Measurements from ENCODE around the gene STXBP5L.
"Not testable (repeated sequence)": the region's sequence is repeated elsewhere in the genome, so short reads cannot be mapped to it uniquely, and the experiment has no call there.

STXBP5L gene

DNA sequence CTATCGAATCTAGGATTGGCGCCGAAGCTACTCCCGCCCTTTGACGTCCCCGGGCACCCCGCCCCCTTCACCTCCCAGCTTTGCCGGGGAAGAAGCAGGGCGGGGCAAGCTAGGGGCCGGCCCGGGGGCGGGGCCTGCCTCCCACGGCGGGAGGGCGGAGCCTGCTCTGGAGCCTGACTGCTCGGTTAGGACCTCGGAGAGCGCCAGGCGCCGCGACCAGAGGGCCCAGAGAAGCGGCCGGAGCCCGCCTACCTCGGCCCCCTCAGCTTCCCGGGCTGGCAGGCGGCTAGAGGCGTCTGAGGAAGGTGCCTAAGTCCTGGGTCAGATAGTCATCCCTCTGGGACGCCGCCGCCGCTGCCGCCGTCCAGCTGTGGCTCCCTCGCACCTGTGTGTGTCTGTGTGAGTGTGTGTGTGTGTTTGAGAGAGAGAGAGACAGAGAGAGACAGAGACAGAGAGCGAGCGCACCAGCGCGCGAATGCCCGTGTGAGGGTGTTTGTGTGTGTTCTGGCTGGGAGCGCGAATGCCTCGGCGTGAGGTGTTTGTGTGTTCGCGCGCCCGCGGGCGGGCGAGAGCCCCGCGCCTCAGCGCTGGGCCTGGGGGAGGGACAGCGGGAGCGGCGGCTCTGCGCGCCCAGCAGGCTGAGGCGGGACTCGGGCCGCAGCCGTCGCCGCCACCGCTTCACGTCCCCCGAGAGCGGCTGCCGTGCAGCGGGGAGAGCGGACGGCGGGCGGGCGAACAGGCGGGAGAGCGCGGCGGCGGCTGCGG, at the start of gene STXBP5L:
Gene STXBP5L, plus strand, starts transcription at position 176 of the 765 bp plus-strand sequence. CDS start 1,374 bp downstream, outside the sequence.
- DNase-seq (ENCODE audit: low spot score), result peak; percentile 96

DNA sequence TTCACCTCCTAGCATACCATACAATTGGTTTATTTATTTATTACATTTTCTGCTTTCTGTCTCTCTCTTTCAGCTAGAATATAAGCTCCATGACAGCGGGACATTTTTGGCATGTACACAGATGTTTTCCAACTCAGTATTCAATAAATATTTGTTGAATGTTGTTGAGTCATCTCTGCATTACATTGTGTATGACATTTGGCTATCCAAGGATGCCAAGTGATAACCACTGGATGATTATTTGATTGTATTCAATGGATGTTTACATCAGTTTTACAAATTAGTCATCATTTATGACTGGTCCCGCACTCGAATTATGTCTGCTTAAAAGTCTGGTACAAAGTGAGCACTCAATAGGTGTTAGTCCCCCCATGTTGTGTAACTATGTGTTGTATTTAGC, 49.5 kb upstream of the STXBP5L start:
- no peak for DNase-seq (ENCODE audit: low spot score)

DNA sequence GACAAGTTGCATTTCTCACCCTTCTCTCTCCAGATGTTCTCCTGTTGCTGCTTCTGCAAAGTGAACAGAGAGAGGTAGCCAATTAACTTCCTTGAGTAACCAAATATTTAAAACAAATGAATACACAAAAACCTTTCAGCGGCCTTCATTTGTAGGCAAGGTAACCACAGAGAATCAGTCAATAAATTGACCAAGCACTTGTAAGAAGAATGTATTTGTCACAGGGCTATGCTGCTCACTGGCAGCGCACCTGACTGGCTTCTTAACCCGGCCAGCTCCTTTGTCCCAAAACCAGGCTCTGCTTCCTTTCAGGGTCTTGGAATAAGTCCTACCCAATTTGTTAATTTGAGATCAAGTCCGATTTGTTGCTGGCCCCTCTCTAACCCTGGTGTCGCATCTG, 43.5 kb upstream of the STXBP5L start:
- DNase-seq (ENCODE audit: low spot score), result no peak

DNA sequence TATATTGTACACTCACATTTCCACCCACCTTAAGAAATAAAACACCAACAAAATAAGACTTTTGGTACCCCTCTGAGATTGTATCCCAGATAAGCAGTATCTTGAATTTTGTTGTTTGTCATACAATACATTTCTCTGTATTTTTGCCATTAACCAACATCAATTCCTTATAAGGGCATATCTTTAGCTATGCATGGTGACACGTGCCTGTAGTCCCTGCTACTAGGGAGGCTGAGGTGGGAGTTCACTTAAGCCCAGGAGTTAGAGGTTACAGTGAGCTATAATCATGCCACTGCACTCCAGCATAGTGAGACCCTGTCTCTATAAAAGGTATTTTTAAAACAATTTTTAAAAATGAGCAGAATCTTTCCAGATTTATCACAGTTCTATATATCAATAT, 32.5 kb upstream of the STXBP5L start:
- DNase-seq (ENCODE audit: low spot score), result no peak

DNA sequence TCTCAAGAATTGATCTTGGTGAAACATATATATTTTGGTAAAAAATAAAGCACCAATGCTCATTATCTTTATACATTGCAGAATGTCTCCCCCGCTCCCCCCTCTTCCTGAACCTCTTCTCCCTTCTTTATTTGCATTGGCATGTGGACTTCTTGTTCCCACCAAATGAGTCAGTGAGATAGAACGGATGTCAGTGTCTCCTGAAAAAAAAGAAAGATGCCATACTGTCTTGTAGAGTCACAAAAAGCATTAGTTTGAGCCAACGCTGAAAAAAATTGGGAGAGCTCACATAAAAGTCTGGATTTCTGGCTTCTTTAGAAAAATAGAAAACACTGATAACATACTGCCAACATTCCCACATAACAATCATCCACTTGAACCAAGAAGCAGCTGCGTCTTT, 32.0 kb upstream of the STXBP5L start:
- DNase-seq (ENCODE audit: low spot score), result no peak

DNA sequence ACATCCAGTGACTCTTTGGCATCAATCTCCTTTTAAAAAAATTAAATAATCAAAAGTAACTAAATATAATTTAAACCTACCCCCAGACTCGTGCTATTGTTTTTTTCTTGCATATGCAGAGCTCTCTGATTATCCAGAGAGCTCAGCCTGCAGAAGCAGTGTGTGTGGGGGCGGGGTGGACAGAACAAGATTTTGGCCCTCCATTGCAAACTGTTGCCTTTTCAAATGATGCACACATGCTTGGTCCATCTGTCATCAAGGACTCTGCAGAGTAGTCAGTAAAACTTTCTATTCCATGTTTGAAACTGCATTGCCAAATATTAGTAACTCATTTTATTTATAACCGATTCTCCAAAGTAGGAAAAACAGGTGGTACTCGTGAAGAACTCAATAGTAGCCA, 28.6 kb upstream of the STXBP5L start:
- peak; percentile 88 for DNase-seq (ENCODE audit: low spot score)

DNA sequence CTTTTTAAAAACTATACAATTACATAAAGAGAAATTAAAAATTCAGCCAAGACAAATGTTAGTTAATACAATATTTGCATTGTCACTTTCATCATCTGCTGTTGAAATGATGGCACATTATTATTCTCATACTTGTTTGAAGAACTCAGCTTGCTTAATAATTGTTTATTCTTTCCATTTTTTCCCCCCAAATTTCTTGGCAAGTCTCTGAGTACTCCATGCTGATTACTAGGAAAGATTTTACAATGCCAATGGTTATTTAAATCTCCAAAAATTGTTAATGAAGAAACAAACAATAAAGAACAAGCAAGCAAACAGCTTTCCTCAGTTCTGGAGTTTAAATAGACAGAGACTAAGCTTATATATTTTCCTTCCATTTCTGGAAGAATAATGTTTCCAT, 15.1 kb upstream of the STXBP5L start:
- no peak for DNase-seq (ENCODE audit: low spot score)

DNA sequence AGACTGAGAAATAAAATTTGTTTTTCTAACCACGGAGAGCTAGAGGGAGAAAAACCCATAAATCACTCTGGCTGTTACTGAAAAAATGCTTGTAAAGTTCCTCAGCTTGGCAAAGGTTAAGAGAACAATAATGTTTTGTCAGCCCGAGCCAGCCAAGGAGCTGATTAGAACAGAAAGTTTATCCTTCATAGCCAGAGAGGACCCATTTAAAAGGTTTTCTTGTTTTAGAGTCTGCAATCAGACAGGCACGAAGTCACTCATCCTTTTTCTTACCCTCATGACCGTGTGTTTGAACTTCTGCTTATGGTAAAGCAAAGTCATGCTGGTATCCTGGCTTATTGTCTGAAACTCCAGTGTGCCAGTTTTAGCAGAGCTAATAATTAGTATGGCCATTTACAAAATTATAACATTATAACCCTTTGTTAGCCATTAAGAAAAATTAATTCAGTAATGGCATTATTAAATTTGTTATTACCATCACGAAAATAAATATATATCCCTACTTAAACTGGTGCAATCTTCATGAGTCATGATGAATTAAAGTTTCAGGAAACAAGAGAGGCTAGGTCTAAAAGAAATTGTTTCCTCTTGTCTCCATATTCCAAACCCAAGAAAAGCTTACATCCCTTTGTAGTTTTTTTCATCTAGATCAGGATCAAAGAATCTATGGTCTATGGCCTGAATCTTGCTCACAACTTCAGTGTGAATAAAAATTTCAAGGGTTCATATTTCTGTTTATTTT, 13.5 kb upstream of the STXBP5L start:
- DNase-seq (ENCODE audit: low spot score), result no peak

DNA sequence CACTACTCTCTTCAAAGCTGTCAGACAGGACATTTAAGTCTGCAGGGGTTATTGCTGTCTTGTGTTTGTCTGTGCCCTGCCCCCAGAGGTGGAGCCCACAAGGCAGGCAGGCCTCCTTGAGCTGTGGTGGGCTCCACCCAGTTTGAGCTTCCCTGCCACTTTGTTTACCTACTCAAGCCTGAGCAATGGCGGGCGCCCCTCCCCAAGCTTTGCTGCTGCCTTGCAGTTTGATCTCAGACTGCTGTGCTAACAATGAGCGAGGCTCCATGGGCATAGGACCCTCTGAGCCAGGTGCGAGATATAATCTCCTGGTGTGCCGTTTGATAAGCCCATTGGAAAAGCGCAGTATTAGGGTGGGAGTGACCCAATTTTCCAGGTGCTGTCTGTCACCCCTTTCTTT, 6.3 kb upstream of the STXBP5L start:
- DNase-seq (ENCODE audit: low spot score), result not testable (repeated sequence)

DNA sequence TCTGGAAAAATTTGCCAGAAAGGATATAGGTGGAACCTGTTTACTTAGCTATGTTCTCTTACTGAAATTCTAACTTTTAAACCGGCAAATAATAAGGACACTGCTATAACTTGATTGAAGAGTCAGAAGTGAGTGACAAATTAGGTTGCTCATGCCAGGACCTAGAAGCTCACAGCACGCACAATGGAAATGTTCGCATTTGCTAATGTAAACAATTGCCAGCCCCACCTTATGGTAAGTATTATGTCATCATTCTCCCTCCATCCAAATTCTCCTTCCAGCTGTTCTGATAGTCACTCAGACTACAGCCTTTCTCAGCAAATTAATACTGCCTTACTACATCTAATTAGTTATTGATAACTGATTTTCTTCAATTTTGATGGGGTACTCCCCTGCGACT, 4.8 kb upstream of the STXBP5L start:
- DNase-seq (ENCODE audit: low spot score), result no peak

DNA sequence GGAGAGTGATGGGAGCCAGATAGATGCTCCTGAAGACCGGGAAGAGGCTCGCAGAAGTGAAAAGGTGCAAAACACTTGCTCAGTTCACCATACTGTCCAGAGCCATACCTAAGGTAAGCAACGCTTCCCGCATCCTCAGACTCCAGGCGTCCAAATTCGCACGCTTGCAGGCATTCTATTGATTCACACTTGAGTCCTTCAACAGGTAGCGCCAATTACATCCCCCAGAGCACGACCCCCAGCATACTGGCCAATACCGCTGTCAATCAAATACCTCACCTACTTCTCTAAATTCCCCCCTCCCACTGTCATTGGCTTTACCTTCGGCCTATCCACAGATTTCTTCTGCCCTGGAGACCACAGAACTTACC, 361 bp upstream of the STXBP5L start:
- no peak for DNase-seq (ENCODE audit: low spot score)

DNA sequence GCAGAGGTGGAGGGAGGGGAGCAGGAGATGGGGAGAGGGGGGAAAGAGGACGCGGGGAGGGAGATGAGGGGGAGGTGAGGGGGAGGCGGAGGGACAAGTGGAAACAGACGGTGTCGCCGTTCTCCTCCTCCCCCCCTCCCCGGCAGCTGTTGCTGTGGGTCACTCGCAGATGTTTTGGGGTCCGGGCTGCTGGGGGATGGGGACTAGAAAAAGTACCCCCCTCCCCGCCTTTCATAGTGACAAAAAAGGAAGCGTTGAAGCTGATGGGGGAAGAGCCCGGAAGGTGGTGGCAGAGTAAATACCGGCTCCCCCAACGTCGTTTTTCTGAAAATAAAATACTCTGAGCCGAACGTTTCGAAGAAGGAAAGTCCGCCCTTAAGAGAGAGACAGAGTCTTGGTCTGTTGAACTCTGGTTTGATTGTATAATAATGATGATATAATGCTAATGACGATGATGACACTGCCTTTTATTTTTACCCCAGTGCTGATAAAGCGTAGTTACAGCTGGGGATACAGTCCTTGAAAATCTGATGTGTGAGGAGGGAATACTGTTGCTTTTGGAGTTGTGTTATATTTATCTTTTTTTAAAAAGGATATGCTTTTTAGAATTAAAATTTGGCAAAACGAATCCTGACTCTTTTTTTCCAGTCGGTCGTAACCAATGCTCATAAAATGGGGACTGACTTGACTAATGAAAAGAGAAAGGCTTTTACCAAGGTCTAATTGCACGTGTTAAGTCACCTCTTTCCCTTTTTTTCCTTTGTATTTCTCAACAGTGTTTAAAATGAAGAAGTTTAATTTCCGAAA, 993 bp downstream of the STXBP5L start:
- no peak for DNase-seq (ENCODE audit: low spot score)

DNA sequence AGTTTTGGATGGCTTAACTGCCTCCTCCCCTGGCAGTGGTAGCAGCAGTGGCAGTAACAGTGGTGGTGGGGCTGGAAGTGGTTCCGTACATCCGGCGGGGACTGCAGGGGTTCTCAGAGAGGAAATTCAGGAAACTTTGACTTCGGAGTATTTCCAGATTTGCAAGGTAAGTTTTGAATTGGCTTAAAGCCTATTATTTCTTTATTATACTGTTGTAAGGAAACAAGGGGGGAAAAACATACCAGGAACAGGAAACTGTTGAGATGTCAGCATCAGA, 1.5 kb downstream of the STXBP5L start:
- peak; percentile 45 for DNase-seq (ENCODE audit: low spot score)

DNA sequence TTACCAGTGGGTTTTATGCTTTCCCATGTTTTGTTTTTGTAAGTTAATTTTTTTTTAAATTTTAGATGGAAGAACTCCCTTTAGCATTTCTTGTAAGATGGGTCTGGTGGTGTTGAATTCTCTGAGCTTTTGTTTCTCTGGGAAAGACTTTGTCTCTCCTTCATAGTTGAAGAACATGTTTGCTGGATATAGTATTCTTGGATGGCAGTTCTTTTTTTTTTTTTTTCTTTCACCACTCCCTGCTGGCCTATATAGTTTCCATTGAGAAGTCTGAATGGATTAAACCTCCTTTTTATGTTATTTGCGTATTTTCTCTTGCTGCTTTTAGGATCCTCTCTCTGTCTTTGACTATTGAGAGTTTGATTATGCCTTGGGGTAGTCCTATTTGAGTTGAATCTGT, 18.1 kb downstream of the STXBP5L start:
- no peak for DNase-seq (ENCODE audit: low spot score)

DNA sequence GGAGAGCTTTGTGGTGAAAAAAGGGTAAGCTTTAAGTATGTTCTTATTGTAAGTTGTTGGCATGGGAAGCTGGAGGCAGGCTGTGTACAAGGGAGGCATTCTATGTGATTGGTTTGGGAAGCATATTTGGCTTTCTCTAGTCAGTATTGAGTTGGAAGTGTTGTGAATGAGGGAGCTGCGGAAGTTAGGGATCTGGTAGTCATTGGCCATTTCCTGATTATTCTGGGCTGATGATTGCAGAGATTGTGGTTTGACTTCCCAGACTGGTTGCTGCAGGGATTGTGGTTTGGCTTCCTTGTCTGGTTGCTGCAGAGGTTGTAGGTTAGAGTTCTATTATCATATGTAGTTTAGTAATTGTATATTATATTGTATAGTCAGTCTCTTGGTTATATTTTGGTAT, 21.0 kb downstream of the STXBP5L start:
- DNase-seq (ENCODE audit: low spot score), result no peak

DNA sequence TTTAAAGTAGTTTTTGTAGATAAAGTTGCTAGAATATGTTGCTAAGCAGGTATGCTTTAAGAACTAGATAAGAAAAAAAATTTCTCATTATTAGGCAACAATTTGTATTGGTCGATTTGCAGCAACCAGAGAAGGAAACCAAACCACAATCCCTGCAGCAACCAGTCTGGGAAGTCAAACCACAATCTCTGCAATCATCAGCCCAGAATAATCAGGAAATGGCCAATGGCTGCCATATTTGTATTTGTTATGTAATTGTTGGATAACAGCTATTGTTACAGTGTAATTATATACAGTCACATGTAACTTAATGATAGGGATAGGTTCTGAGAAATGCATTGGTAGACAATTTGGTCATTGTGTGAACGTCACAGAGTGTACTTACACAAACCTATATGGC, 23.6 kb downstream of the STXBP5L start:
- DNase-seq (ENCODE audit: low spot score), result no peak

DNA sequence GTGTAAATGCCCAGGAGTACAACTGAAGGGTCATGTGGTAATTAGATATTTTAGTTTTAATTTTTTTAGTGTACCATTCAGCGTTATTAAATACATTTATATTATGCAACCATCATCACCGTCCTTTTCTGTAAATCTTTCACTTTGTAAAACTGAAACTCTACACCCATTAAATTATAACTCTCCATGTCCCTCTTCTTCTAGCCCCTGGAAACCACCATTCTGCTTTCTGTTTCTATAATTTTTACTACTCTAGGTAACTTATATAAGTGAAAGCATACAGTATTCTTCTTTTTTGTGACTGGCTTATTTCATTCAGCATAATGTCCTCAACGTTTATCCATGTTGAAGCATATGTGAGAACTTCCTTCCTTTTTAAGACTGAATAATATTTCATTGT, 48.1 kb downstream of the STXBP5L start:
- no peak for DNase-seq (ENCODE audit: low spot score)

DNA sequence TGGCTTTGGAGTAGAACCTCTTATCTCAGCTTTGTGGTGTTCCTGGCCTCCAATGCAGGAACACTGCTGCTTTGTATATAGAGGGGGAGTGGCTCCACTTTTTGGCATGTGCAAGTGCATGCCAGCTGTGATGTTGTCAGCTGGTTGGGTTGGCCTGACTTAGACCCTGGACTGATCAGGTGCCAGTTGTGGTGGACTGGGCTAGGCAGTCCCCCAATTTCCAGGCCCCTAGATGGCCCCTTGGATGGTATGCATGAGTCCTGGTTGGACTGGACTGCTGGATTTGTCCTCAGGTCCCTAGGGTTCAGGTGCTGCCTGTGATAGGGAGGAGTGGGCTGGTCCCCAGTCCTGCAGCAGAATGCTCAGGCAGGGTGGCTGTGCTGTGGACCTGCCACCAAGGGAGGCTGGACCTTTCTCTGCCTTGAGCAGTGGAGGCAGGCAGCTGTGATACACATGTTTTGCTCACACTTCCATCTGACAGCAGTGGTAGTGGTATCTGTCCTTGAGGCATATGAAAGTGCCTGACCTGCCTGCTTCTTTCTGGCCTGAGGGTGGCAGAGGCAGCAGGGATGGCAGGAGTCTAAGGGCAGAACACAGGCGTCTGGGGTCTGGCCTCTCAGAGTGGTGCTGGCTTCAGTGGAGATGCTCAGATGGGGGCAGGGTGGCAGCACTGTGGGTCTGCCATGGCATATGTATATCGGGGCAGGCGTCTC, 74.8 kb downstream of the STXBP5L start:
- DNase-seq (ENCODE audit: low spot score), result no peak

DNA sequence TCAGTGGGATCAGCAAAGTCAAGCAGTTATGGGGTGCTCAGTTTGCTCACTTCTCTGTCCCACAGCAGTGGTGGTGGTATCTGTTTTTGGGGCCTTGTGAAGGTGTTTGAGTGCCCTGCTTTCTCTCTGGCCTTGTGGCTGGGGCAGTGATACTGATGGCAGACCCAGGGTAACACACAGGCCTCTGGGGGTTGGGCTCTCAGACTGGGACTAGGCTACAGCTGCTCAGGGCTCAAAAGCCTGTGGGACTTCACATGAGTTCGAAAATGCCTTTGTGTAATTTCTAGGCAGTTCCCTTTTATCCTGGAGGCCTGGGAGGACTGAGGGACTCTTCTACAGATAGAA, 75.3 kb downstream of the STXBP5L start:
- DNase-seq (ENCODE audit: low spot score), result no peak

DNA sequence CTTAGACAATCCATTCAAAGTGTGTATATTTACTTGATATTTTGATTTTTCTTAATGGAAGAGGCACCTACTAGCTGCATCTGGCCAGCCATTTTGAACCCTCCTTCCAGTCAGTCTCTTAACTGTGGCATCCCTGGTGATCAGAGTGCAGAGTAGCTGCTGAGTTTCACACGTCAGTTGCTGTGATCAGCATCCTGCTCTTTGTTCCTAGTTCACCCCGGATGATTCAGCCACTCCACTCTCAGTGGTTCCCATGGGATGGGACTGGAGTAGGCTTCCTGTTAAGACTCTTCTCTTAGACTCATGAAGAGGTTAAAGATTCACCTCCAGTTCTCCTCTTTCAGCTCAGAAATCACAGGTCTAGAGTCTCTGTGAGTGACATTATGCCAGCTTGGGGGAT, 75.8 kb downstream of the STXBP5L start:
- no peak for DNase-seq (ENCODE audit: low spot score)

DNA sequence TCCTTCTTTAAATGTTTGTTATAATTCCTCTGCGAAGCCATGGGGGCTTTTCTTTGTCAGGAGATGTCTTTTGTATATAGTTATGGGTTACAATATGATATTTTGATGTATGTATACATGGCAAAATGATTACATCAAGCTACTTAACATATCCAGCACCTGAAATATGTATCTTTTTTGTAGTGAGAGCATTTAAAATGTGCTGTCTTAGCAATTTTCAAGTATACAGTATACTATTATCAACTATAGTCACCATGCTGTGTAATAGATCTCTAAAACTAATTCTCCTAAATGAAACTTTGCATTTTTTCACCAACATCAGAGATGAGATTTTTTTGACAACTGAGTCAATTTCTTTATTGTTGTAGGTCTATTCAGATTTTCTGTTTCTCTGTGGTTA, 77.2 kb downstream of the STXBP5L start:
- no peak for DNase-seq (ENCODE audit: low spot score)

DNA sequence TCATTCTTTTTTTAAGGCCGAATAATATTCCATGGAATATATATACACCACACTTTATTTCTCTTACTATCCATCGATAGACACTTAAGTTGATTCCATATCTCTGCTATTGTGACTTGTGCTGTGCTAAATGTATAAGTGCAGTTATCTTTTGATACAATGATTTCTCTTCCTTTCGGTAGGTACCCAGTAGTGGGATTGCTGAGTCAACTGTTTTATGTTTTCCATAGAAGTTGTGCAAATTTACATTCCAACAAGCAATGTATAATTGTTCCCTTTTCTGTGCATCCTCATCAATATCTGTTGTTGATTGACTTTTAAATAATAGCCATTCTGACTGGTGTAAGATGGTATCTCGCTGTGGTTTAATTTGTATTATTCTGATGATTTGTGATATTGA, 81.0 kb downstream of the STXBP5L start:
- DNase-seq (ENCODE audit: low spot score), result no peak

DNA sequence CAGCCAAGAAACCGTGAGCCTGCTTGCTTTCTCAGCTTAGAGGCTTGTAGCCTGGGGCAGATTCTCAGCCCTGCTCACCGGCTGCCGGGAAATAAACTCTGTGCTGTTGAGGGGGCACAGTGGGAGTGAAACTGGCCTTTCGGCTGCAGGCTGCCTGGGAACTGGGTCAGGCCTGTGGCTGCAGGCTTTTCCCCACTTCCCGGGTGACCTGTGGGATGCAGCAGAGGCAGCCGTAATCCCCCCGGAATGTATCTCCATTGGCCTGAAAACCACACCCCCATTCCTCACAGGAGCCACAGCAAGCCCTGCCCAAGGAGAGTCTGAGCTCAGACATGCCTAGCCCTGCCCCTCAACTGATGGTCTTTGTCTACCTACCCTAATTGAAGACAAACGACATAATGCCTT, 110.9 kb downstream of the STXBP5L start:
- DNase-seq (ENCODE audit: low spot score), result no peak
